Neural cell (in vitro differentiated cells): Measurements from ENCODE around the gene PBX2. TPM values are rescaled to one million over a fixed set of nuclear protein-coding genes. Genes with fewer than 3 reads are reported as not detected.

Source experiments
- H2AFZ ChIP-seq: fragments of 200-600, 300-800 bp; sonication (generic), shearing (Covaris generic); 2 replicates; pipeline ENCODE4 v1.6.0; 2014; ENCODE audit warnings: low read depth, mild to moderate bottlenecking, antibody characterized with exemption, low read length, moderate library complexity
- H3F3A ChIP-seq: fragments of 200-600 bp; shearing (Covaris generic); 2 replicates; pipeline ENCODE4 v1.6.1; 2016; ENCODE audit warnings: mild to moderate bottlenecking, moderate library complexity, mixed read lengths, antibody characterized with exemption, low read length; ENCODE audit not compliant: insufficient read depth, poor library complexity, severe bottlenecking
- H3K27ac ChIP-seq: fragments of 200-600, 300-800 bp; sonication (generic), shearing (Covaris generic); 2 replicates; pipeline ENCODE4 v1.5.1; 2014; ENCODE audit warnings: mild to moderate bottlenecking, low read length, moderate library complexity
- H3K27me3 ChIP-seq: fragments of 300-800, 200-600 bp; sonication (generic), shearing (Covaris generic); 2 replicates; pipeline ENCODE4 v1.6.0; 2014; ENCODE audit warnings: mild to moderate bottlenecking, low read depth, low read length, moderate library complexity; ENCODE audit not compliant: insufficient read depth
- H3K36me3 ChIP-seq: fragments of 300-800, 200-600 bp; sonication (generic), shearing (Covaris generic); 2 replicates; pipeline ENCODE4 v1.5.1; 2014; ENCODE audit warnings: mild to moderate bottlenecking, antibody characterized with exemption, low read length, moderate library complexity; ENCODE audit not compliant: insufficient read depth
- H3K4me2 ChIP-seq: fragments of 300-800, 200-600 bp; sonication (generic), shearing (Covaris generic); 2 replicates; pipeline ENCODE4 v1.6.0; 2014; ENCODE audit warnings: mild to moderate bottlenecking, low read length
- H3K4me3 ChIP-seq: fragments of 300-800, 200-600 bp; sonication (generic), shearing (Covaris generic); 2 replicates; pipeline ENCODE4 v1.5.1; 2014; ENCODE audit warnings: mild to moderate bottlenecking, low read length, moderate library complexity
- H3K79me2 ChIP-seq: fragments of 200-600 bp; shearing (Covaris generic); replicated peaks from 2 replicates; pipeline ENCODE4 v1.6.0; 2014; ENCODE audit warnings: mild to moderate bottlenecking, low read length, moderate library complexity; ENCODE audit not compliant: insufficient read depth
- H3K9ac ChIP-seq: fragments of 300-800, 200-600 bp; sonication (generic), shearing (Covaris generic); 2 replicates; pipeline ENCODE4 v1.6.1; 2016; ENCODE audit warnings: mild to moderate bottlenecking, low read length, mixed read lengths
- H3K9me2 ChIP-seq: fragments of 200-600 bp; shearing (Covaris generic); 2 replicates; pipeline ENCODE4 v1.6.1; 2016; ENCODE audit warnings: mild to moderate bottlenecking, low read length, mixed read lengths; ENCODE audit not compliant: insufficient read depth
- H3K9me3 ChIP-seq: fragments of 200-600, 300-800 bp; sonication (generic), shearing (Covaris generic); 2 replicates; pipeline ENCODE4 v1.6.1; 2016; ENCODE audit warnings: mild to moderate bottlenecking, mixed run types, low read length, moderate library complexity, mixed read lengths
- H4K20me1 ChIP-seq: fragments of 200-600 bp; shearing (Covaris generic); 2 replicates; pipeline ENCODE4 v1.6.1; 2016; ENCODE audit warnings: mild to moderate bottlenecking, mixed run types; ENCODE audit not compliant: insufficient read depth
- CTCF ChIP-seq: fragments of 450-650 bp; IDR thresholded peaks from 2 replicates; pipeline ENCODE4 v1.5.1; 2014; ENCODE audit warnings: antibody characterized with exemption, mild to moderate bottlenecking, moderate library complexity; ENCODE audit not compliant: poor library complexity, severe bottlenecking
- EP300 ChIP-seq: fragments of 450-650 bp; conservative IDR thresholded peaks from 2 replicates; pipeline ENCODE4 v1.6.1; 2014; ENCODE audit warnings: antibody characterized with exemption, mild to moderate bottlenecking, moderate library complexity; ENCODE audit not compliant: poor library complexity, severe bottlenecking
- EZH2 ChIP-seq: fragments of 200-600, 300-800 bp; shearing (Covaris generic), sonication (generic); IDR thresholded peaks from 2 replicates; pipeline ENCODE4 v1.6.1; 2014; ENCODE audit warnings: antibody characterized with exemption, low read length, borderline replicate concordance, mild to moderate bottlenecking; ENCODE audit not compliant: insufficient read depth, poor library complexity, severe bottlenecking
- MXI1 ChIP-seq: fragments of 450-650 bp; conservative IDR thresholded peaks from 2 replicates; pipeline ENCODE4 v1.6.1; 2014; ENCODE audit warnings: antibody characterized with exemption, mild to moderate bottlenecking; ENCODE audit not compliant: poor library complexity, severe bottlenecking
- POLR2AphosphoS5 ChIP-seq: IDR thresholded peaks from 2 replicates; pipeline ENCODE4 v1.6.1; 2012
- RAD21 ChIP-seq: fragments of 450-650 bp; conservative IDR thresholded peaks from 2 replicates; pipeline ENCODE4 v1.6.1; 2014; ENCODE audit warnings: antibody characterized with exemption, mild to moderate bottlenecking, moderate library complexity
- REST ChIP-seq: IDR thresholded peaks from 2 replicates; pipeline ENCODE4 v1.6.1; 2012; ENCODE audit warnings: borderline replicate concordance
- SMC3 ChIP-seq: fragments of 450-650 bp; conservative IDR thresholded peaks from 2 replicates; pipeline ENCODE4 v1.6.1; 2014; ENCODE audit warnings: antibody characterized with exemption, mild to moderate bottlenecking, moderate library complexity; ENCODE audit not compliant: poor library complexity
- TAF1 ChIP-seq: IDR thresholded peaks from 2 replicates; pipeline ENCODE4 v1.6.1; 2012; ENCODE audit warnings: low read depth
- polyA plus RNA-seq: library from polyadenylated mRNA; depleted of rRNA; stranded (reverse); fragments of >200 nt; gene quantifications from 2 replicates; pipeline ENCODE4 v1.2.3, GENCODE V29; 2014

Gene PBX2
- polyA plus RNA-seq, 1 donor from 2014 or later = 53.2 TPM

DNA sequence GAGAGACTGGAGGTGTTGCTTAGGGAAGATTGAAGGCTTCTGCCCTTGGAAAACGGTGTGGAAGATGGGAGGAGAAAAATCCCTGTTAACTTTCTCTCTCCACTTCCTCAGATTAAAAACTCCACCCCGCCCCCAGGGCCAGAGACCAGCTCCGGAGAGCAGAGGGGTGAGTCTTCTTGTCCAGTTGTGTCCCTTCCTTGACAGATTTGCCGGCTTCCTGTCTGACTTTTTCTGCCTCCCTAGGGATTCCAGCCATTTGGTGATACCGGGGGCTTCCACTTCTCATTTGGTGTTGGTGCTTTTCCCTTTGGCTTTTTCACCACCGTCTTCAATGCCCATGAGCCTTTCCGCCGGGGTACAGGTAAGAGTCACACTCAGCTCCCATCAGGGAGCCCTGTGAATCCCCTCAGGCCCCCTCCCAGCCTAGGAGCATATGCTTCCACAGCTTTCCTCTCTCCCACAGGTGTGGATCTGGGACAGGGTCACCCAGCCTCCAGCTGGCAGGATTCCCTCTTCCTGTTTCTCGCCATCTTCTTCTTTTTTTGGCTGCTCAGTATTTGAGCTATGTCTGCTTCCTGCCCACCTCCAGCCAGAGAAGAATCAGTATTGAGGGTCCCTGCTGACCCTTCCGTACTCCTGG lies 10.1 kb downstream of the PBX2 start:
- H4K20me1 ChIP-seq = no peaks in the 10 kb centered on the region
- no peaks in the 10 kb centered on the region for H3K36me3 ChIP-seq
- peak overlapping the region; percentile 91 for H3K4me3 ChIP-seq
- peak overlapping the region; percentile 69 for H3K4me2 ChIP-seq
- H3K9me2 ChIP-seq = no peaks in the 10 kb centered on the region
- H3K9ac ChIP-seq = peak overlapping the region; percentile 99
- no peaks in the 10 kb centered on the region for H3K9me3 ChIP-seq
- H3K27me3 ChIP-seq = no peaks in the 10 kb centered on the region
- no peak for TF ChIP-seq REST
- no peak for TF ChIP-seq RAD21
- H3K27ac ChIP-seq = no peak overlapping the region
- H2AFZ ChIP-seq = no peak overlapping the region
- H3K79me2 ChIP-seq = peaks cover 29% of the 10 kb centered on the region
- peaks cover 4% of the 10 kb centered on the region for H3F3A ChIP-seq

DNA sequence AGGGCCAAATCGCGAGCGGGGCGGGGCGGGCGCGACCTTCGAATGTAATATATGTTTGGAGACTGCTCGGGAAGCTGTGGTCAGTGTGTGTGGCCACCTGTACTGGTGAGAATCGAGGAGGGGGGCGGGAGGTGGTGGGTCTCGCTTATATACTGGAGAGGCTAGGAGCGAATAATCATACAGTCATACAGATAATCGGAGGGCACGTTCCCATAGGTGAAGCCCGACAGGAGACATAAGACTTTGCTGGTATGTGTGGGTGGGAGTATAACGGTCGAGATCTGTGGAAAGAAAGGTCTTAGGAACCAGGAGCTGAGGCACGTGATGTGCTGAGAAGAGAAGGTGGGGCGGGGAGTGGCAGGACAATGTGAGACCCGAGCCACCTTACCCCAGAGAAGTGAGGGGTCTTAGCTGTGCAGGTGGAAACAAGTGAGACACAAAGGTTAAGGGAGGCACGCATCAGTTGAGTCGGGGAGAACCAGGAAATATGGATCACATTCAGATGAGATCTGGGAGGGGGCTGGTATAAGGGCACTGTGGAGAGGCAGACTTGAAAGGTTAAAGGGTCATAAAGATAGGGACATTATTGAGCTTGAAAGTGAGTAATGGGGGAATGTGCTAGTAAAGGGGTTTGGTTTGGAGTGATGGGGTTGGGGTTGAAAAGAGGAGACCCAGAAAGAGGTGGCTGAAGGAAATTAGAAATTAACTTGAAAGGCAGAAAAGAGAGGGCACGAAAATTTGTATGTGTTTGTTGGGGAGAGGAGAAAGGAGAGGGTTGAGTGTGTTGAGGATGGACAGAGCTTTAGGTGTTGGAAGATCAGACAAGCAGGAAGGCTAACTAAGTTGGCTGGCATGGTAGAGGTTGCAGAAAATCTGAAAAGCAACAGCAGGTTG lies 11.2 kb downstream of the PBX2 start:
- H3K9me3 ChIP-seq = no peaks in the 10 kb centered on the region
- peak overlapping the region; percentile 91 for H3K4me3 ChIP-seq
- peak overlapping the region; percentile 69 for H3K4me2 ChIP-seq
- no peaks in the 10 kb centered on the region for H3K36me3 ChIP-seq
- no peaks in the 10 kb centered on the region for H4K20me1 ChIP-seq
- peak overlapping the region; percentile 97 for H3K27ac ChIP-seq
- H3K79me2 ChIP-seq = peaks cover 40% of the 10 kb centered on the region
- no peaks in the 10 kb centered on the region for H3K9me2 ChIP-seq
- no peaks in the 10 kb centered on the region for H3K27me3 ChIP-seq
- peak overlapping the region; percentile 99 for H3K9ac ChIP-seq
- peak overlapping the region; percentile 67 for H2AFZ ChIP-seq
- H3F3A ChIP-seq = peaks cover 4% of the 10 kb centered on the region
- TF ChIP-seq REST = peak; percentile 59
- peak; percentile 32 for TF ChIP-seq RAD21
- TF ChIP-seq MXI1 = peak; percentile 61
- TF ChIP-seq EZH2 = no peak
- TF ChIP-seq TAF1 = peak; percentile 50
- TF ChIP-seq SMC3 = peak; percentile 41
- TF ChIP-seq EP300 = no peak
- TF ChIP-seq CTCF = no peak
- peak; percentile 45 for TF ChIP-seq POLR2AphosphoS5
